GM19025 (cell line): ENCODE data around the gene UGT8.
A peak's percentile ranks its signal among the peaks of the same experiment; 100 is the strongest.
"Not testable (repeated sequence)": the region's sequence is repeated elsewhere in the genome, so short reads cannot be mapped to it uniquely, and the experiment has no call there.

Experiments used
- ATAC-seq: cut with Tn5 transposase; IDR thresholded peaks from one replicate; pipeline ENCODE4 v1.9.1; 2021; ENCODE audit warnings: mild to moderate bottlenecking, low read depth, moderate library complexity; ENCODE audit not compliant: unreplicated experiment

The UGT8 gene, protein sequence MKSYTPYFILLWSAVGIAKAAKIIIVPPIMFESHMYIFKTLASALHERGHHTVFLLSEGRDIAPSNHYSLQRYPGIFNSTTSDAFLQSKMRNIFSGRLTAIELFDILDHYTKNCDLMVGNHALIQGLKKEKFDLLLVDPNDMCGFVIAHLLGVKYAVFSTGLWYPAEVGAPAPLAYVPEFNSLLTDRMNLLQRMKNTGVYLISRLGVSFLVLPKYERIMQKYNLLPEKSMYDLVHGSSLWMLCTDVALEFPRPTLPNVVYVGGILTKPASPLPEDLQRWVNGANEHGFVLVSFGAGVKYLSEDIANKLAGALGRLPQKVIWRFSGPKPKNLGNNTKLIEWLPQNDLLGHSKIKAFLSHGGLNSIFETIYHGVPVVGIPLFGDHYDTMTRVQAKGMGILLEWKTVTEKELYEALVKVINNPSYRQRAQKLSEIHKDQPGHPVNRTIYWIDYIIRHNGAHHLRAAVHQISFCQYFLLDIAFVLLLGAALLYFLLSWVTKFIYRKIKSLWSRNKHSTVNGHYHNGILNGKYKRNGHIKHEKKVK

DNA sequence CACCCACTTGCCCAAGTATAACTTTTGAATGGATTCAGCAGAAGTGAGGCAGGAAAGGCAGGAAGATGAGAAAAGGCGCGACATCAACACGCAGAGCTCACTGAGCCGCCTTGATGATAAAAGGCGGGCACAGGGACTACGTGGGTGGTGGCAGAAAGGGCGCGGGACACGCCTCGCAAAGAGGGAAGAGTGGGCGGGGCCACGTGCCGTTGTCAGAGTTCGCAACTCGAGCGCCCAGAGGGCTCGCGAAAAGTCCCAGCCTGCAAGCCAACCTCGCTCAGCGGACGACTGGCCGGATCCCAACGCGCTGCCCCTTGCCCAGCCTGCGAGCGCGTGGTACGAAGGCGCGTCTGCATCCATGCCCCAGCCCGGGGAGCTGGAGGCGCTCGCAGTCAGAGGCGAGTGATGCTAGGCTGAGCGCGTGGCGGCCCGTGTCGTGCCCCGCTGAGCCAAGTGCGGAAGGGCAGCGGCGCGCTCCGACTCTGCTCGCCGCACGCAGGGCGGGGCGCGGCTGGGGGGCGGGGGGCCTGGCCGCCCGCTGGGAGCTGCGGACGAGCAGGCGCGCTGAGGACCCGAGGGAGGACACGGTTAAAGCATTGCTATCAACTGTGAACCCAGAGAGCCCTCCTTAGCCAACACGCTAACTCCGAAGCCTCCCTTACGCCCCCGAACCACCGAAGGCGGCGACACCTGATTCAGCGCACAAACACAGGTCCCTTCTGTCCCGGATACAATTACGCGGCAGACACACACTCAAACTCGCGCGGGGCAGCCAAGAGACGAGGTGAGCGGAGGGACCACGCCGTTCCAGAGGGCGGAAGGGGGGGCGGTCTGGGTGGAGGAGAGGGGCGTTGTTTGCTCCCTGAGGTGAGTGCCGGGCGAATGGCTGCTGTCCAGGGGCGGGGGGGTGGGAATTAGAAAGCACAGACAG is at the start of gene UGT8:
Gene UGT8 (plus strand): TSS at position 617 of the 931 bp plus-strand sequence. CDS start 24,074 bp downstream, outside the sequence.
- ATAC-seq: peak; percentile 46

- no peak for ATAC-seq
Observed at GRCh38 chr4:114549638-114550037, 49.0 kb upstream of the UGT8 start.

DNA sequence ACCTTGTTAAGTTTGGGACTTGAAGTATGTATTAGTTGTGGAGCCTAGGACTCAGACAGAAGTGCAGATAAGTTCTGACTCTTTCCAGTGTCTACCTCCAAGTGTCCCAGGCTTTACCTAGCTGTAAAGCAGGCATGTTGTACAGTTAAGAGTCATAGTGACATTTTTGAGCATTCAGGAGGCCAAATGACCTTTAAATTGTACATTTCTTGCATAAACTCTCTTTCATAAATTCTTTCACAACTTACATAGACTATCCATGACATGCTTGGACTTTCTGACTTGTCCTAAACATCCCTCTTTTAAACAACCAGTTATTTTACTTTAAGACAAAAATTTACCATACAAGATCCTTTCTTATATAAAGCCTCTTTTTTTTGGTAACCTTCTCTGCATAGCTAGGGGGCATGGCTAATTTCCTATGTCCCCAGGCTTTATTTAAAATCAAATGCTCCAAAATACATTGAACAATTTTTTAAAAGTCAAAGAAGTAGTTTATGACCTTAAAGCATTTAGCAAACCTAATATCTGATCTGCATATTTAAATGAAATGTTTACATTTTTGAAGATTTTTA is 40.1 kb upstream of the UGT8 start:
- no peak for ATAC-seq

- ATAC-seq: no peak
Observed at GRCh38 chr4:114561590-114561989, 37.0 kb upstream of the UGT8 start.

DNA sequence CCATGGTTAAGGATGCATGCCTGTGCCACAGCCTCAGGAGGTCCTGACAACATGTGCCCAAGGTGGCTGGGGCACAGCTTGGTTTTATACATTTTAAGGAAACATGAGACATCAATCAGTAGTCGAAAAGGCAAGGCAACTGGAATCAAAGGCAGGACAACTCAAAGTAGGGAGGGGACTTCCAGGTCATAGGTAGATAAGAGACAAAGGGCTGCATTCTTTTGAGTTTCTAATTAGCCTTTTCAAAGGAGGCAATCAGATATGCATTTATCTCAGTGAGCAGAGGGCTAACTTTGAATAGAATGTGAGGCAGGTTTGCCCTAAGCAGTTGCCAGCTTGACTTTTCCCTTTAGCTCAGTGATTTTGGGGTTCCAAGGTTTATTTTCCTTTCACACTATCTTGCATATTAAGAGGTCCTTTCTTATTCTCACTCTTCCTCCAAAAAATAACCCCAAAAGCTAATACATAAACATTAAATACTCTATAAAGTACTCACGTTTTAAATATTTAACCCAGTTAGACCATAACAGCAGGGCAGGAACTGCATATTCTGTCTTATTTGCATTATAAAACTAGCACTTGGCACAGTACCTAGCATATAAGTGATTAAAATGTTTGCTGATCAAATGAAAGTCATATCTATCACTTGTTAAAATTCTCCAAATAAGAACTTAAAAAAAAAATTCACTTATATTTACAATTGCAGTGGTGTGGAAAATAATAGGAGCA is 36.3 kb upstream of the UGT8 start:
- no peak for ATAC-seq

DNA sequence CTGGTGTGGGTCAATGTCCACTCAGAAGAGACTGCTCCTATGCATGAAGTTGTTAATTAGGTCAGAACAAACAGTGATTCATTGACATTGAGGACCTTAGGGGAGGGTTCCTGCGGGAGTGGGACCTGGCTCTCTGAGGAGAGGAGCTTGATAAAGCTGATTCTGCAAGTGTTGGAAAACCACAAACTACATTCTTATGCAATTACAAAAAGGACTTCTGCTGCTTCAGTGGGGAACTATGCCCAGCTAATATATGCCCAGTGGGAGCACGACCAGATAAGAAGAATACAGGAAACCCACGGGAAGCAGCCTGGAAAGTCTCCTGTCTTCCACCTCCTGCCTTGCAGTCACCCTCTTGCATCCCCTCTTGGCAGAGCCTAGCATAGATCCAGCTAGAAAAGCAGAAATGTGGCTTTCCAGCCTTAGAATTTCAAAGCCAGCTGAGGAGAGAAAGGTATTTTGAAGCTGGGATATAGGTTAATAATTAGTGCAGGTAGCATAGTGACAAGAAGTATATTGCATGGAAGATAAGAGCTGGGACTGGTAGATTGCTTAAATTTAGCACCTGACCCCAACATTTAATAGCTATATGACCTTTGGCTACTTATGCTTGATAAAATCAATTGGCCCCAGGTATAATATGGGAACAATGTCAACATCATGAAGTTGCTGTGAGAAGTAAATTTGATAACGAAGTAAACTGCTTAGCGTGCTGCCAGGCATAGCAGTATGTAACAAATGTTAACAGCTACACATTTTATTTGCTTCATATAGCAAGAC is 34.9 kb upstream of the UGT8 start:
- ATAC-seq: no peak

GRCh38 chr4:114577386-114577785 is 21.2 kb upstream of the UGT8 start:
- no peak for ATAC-seq

DNA sequence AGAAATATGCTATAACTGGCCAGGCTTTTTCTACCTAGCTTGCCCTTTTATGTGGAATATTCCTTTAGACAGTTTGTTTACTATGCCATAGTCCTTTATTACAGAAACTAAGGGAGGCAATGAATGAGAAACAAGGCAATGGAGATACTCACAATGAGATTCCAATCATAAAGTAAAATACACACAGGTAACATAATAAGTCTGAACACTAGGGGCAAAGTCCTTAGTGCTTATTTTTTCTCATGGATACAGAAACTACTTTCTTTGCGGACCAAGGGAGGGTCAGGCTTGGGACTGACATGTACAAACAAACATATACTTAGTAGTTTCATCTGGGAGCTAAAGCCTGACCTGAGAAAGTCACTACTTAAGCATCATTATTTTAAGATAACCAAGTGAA is 16.0 kb upstream of the UGT8 start:
- no peak for ATAC-seq

GRCh38 chr4:114588305-114588704 is 10.3 kb upstream of the UGT8 start:
- no peak for ATAC-seq

DNA sequence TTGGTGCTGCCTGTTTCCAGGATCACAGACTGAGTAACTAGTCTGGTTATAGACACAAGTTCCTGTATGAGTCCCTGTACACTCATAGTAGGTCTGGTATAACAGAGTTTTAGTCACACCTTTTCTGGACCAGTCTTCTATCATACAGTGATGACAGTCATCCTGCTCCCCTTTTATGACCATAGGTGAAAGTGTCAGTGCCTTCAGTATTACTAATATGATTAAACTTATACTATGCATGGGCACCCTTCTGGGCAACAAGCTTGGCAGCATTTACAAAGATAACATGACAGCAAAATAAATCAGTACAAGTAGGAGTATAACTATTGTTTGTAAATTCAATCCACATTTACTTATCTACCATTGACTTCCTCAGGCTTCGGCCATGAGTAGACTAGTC is 8.2 kb upstream of the UGT8 start:
- not testable (repeated sequence) for ATAC-seq

GRCh38 chr4:114593526-114593925 is 5.1 kb upstream of the UGT8 start:
- ATAC-seq: no peak

DNA sequence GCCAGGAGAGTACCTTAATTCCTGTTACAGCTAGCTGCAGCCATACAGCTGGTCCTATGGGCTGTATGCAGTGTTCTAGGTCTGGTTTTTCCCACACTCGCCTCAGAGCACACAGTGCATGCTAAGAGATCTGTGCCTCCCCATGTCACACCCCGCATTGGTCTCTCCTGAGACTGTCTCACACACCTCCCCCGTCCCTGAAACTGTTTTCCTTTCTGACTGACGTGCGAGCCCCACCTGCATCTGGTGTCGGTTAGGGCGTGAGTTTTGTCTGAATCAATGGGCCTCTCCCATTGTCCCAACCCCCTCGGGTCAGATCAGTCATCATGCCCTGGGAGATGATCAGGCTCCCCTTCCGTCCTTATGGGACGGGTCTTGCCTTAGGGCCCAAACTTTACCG is 3.4 kb upstream of the UGT8 start:
- no peak for ATAC-seq

GRCh38 chr4:114595921-114596320 is 2.7 kb upstream of the UGT8 start:
- ATAC-seq: no peak

GRCh38 chr4:114597410-114598115 is 1.0 kb upstream of the UGT8 start:
- no peak for ATAC-seq

GRCh38 chr4:114599231-114599902 is 760 bp downstream of the UGT8 start:
- ATAC-seq: no peak

- ATAC-seq: no peak
Observed at GRCh38 chr4:114599903-114600552, 1.4 kb downstream of the UGT8 start.

DNA sequence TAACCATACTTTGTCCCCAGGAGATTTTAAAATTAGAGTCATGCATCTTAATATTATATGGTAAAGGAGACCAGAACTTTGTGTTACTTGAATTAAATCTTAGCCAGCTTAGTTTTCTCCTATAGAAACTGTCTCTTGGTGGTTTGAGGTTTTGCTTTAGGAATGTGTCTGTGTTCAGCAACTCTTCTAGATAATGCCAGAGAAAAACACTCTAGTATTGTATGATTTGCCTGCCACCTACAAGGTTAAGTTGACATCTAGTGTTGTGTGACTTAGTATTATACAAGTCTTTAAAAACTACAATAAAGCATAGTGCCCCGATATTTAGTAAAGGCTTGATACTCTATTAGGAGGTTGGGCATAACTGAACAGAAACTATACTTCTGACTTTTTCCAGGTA is 2.1 kb downstream of the UGT8 start:
- ATAC-seq: no peak
